ENCODE data around the gene SF3A1. TPM values are rescaled to one million over a fixed set of nuclear protein-coding genes. Genes with fewer than 3 reads are reported as not detected.

The SF3A1 gene
- total and polyA plus RNA-seq, 4 donors, result 15.8 to 157 (median 45.1) TPM

DNA sequence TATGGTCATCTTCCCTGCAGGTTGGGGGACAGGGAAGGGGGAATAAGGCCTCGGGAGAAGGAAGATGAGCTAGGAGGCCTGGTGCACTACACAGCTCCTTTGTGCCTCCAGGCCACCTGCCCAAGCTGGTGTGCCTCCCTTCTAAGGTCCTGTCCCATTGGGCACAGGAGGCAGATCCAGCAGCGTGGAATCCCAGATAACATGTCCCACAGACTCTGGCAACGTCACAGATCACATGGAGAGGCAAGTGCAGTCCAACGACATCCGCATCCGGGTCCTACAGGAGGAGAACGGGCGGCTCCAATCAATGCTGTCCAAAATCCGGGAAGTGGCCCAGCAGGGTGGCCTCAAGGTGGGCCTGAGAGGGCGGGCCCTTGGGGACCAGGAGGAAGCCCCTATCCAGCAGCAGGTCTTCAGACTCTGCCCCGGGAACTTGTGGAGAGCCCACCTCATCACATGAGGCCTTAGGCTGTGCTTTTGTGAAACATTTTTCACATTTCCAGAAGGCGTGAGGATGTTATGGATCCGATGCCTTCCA, 18.7 kb upstream of the SF3A1 start:
- H3K4me3 ChIP-seq, result no peak overlapping the region
- peaks cover 0 to 2% (median 0%) of the 10 kb centered on the region in 5 donors for H3K4me1 ChIP-seq (ENCODE audit: control insufficient read depth in 5 of 5, insufficient read depth in 5 of 5, low read length in 5 of 5)
- no peak overlapping the region for H3K9ac ChIP-seq (ENCODE audit: insufficient read depth in 1 of 2, low read length in 2 of 2)
- no peak for ATAC-seq (ENCODE audit: insufficient read depth, low FRiP score)
- no peak overlapping the region for H3K27ac ChIP-seq (ENCODE audit: low read depth in 1 of 2, low read length in 1 of 2)
- no peaks in the 10 kb centered on the region for H3K27me3 ChIP-seq (ENCODE audit: control insufficient read depth in 3 of 3, insufficient read depth in 3 of 3, low read length in 2 of 3)
- TF ChIP-seq, protein P1, sequence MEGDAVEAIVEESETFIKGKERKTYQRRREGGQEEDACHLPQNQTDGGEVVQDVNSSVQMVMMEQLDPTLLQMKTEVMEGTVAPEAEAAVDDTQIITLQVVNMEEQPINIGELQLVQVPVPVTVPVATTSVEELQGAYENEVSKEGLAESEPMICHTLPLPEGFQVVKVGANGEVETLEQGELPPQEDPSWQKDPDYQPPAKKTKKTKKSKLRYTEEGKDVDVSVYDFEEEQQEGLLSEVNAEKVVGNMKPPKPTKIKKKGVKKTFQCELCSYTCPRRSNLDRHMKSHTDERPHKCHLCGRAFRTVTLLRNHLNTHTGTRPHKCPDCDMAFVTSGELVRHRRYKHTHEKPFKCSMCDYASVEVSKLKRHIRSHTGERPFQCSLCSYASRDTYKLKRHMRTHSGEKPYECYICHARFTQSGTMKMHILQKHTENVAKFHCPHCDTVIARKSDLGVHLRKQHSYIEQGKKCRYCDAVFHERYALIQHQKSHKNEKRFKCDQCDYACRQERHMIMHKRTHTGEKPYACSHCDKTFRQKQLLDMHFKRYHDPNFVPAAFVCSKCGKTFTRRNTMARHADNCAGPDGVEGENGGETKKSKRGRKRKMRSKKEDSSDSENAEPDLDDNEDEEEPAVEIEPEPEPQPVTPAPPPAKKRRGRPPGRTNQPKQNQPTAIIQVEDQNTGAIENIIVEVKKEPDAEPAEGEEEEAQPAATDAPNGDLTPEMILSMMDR (IDR thresholded peaks at IDR 0.05; ENCODE audit: control extremely low read depth, extremely low read depth), result no peak
- no peak for DNase-seq
- WGBS, 2 donors, result 93 to 97% methylated on average over 13 of the region's 13 CpGs
- H3K36me3 ChIP-seq (ENCODE audit: control insufficient read depth in 4 of 4, insufficient read depth in 4 of 4, low read length in 4 of 4), result peaks cover 0 to 17% (median 6%) of the 10 kb centered on the region in 4 donors
- H3K9me3 ChIP-seq (ENCODE audit: control insufficient read depth in 4 of 4, insufficient read depth in 3 of 4, low read length in 3 of 4), result no peaks in the 10 kb centered on the region

DNA sequence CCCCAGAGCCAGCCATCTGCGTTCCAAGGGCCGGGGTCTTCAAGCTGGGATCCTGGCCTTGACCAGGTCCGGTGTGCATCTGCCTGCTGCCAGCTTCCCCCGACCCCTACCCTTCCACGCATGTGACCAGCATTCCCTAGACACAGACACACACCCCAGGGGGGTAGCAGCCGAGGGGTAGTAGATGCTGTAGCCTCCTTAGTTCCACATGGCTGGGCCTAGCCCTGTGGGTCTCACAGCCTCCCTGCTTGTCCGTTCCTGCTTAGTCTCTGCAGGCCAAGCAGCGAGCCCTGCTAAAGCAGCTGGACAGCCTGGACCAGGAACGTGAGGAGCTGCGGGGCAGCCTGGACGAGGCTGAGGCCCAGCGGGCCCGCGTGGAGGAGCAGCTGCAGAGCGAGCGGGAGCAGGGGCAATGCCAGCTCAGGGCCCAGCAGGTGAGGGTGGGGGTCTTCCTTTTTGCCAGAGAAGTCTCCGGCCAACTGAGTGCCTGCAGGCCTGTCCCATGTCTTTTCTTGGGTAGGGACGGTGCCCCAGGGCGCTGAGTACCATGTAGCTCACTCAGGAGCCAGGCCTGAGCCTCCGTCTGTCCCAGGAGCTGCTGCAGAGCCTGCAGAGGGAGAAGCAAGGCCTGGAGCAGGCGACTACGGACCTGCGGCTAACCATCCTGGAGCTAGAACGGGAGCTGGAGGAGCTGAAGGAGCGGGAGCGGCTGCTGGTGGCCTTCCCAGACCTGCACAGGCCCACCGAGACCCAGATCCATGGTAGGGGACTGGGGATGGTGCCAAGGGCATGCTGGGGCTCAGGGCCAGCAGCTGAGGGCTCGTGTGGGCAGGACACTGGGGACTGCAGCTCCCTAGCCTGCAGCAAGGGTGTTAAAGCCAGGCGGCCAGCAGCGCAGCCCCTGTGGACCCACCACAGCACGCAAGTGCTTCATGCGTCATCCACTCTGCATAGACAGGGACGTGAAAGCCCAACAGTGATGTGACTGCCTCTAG, 16.9 kb upstream of the SF3A1 start:
- no peak overlapping the region for H3K4me3 ChIP-seq
- ATAC-seq (ENCODE audit: insufficient read depth, low FRiP score), result no peak
- no peak for DNase-seq
- no peak overlapping the region for H3K27ac ChIP-seq (ENCODE audit: low read depth in 1 of 2, low read length in 1 of 2)
- H3K9me3 ChIP-seq (ENCODE audit: control insufficient read depth in 4 of 4, insufficient read depth in 3 of 4, low read length in 3 of 4), result no peaks in the 10 kb centered on the region
- peaks cover 0 to 8% (median 4%) of the 10 kb centered on the region in 4 donors for H3K36me3 ChIP-seq (ENCODE audit: control insufficient read depth in 4 of 4, insufficient read depth in 4 of 4, low read length in 4 of 4)
- TF ChIP-seq, protein P1 (IDR thresholded peaks at IDR 0.05; ENCODE audit: control extremely low read depth, extremely low read depth), result no peak
- no peaks in the 10 kb centered on the region for H3K27me3 ChIP-seq (ENCODE audit: control insufficient read depth in 3 of 3, insufficient read depth in 3 of 3, low read length in 2 of 3)
- H3K9ac ChIP-seq (ENCODE audit: insufficient read depth in 1 of 2, low read length in 2 of 2), result no peak overlapping the region
- WGBS, 2 donors, result 86 to 90% methylated on average over 33 of the region's 33 CpGs
- peaks cover 0 to 2% (median 0%) of the 10 kb centered on the region in 5 donors for H3K4me1 ChIP-seq (ENCODE audit: control insufficient read depth in 5 of 5, insufficient read depth in 5 of 5, low read length in 5 of 5)

DNA sequence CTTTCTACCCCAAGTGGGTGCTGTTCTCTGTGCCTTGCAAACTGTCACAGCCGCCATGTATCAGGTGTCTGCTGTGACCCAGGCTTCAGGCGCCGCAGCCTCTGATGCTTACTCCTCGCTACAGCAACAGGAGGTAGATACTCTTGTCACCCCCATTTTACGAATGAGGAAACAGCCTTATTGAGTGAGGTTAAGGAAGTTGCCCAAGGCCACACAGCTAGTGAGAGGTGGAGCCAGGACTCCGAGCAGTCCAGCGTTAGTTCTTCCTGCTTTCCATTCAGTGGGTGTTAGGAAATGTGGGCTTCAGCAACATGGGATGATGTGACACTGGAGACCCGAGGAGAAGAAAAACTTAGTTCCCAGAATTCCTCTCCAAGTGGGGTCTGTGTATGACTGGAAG, 16.2 kb upstream of the SF3A1 start:
- peaks cover 0 to 8% (median 4%) of the 10 kb centered on the region in 4 donors for H3K36me3 ChIP-seq (ENCODE audit: control insufficient read depth in 4 of 4, insufficient read depth in 4 of 4, low read length in 4 of 4)
- no peak overlapping the region for H3K4me3 ChIP-seq
- no peaks in the 10 kb centered on the region for H3K27me3 ChIP-seq (ENCODE audit: control insufficient read depth in 3 of 3, insufficient read depth in 3 of 3, low read length in 2 of 3)
- WGBS, 2 donors, result 26 to 52% methylated on average over 8 of the region's 8 CpGs
- ATAC-seq (ENCODE audit: insufficient read depth, low FRiP score) (no peak), DNase-seq (no peak)
- TF ChIP-seq, protein P1 (IDR thresholded peaks at IDR 0.05; ENCODE audit: control extremely low read depth, extremely low read depth), result no peak
- no peaks in the 10 kb centered on the region for H3K9me3 ChIP-seq (ENCODE audit: control insufficient read depth in 4 of 4, insufficient read depth in 3 of 4, low read length in 3 of 4)
- peaks cover 0 to 2% (median 0%) of the 10 kb centered on the region in 5 donors for H3K4me1 ChIP-seq (ENCODE audit: control insufficient read depth in 5 of 5, insufficient read depth in 5 of 5, low read length in 5 of 5)
- no peak overlapping the region for H3K9ac ChIP-seq (ENCODE audit: insufficient read depth in 1 of 2, low read length in 2 of 2)
- H3K27ac ChIP-seq (ENCODE audit: low read depth in 1 of 2, low read length in 1 of 2), result no peak overlapping the region
